ENCODE data around the gene TSPAN8. TPM values are rescaled to one million over a fixed set of nuclear protein-coding genes. Genes with fewer than 3 reads are reported as not detected.

Gene TSPAN8
- not detected for polyA plus RNA-seq

DNA sequence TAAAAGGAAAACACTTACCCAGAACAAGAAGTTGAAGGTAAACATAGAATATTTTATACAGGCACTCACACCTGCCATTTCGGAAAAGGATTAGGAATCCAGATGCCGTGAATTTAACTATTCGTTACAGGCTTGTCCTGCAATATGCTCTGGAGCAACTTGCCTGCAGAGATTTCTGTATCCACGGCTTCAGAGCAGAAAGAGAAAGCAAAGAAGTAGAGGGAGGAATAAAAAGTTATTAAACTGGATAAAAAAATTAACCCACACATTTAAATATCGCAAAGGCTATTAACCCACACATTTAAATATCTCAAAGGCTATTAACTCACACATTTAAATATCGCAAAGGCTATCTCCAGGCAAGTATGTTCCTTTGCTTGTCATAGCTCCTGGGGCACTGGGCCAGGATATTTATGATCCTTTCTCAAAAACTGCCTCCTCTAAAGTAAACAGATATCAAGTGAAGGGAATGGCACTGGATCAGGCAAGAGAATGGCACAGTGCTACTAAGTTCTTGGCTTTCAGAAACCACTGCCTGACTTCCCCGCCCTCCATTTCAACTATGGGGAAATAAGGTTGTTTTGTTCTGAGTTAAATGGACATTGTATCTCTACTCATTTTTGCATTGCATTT, at the start of gene TSPAN8:
Gene TSPAN8 (minus strand): TSS at position 399 of the 633 bp plus-strand sequence. CDS start 321 bp downstream, at position 78.
- Mint-ChIP-seq H3K27me3 (no peaks in the 10 kb centered on the region), H3K27ac (no peak within 1 kb of the TSS), H3K4me3 (no peak within 1 kb of the TSS), H3K4me1 (no peaks in the 10 kb centered on the region), H3K9me3 (peaks cover 0 to 5% (median 0%) of the 10 kb centered on the region in 3 donors), H3K36me3 (no peaks in the 10 kb centered on the region)

DNA sequence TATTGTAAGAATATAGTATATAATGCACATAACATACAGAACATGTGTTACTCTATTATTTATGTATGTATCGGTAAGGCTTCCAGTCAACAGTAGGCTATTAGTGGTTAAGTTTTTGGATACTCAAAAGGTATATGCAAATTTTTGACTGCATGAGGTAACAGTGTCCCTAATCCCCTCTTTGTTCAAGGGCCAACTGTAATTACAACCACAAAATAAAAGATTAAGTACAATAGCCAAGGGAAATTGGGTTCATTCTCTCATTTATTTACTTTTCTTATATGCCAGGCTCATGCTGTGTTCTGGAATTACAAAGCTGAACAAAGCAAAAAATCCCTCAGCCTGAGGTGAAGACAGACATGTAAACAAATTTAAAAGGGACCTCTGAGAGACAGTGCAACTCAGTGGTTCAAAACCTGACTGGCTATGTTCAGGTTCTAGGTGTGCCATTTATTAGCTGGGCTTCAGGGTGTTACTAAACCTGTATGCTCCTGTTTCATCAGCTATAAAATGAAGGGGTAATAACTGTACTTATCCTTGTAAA, 43.4 kb upstream of the TSPAN8 start:
- peaks cover 0 to 2% (median 0%) of the 10 kb centered on the region in 3 donors for H3K4me1 Mint-ChIP-seq
- no peaks in the 10 kb centered on the region for H3K27me3 Mint-ChIP-seq

DNA sequence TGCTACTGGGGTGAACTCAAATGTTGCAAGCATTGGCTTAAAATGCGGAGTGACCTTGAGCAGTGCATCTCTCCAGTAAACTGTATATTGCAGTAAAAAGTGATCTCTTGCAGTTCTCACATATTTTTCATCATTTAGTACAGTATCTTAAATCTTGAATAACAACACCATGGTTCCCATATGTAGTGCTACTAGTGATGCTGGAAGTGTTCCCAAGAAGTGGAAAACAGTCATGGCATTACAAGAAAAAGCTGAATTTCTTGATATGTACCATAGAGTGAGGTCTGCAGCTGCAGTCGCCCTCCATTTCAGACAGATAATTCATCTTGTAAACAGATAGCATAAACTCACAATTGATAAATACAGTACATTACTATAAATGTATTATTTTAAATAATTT, 42.9 kb upstream of the TSPAN8 start:
- Mint-ChIP-seq H3K36me3 (no peaks in the 10 kb centered on the region), H3K9me3 (peaks cover 0 to 9% (median 4%) of the 10 kb centered on the region in 3 donors), H3K4me1 (peaks cover 0 to 2% (median 0%) of the 10 kb centered on the region in 3 donors), H3K27ac (no peak overlapping the region), H3K27me3 (no peaks in the 10 kb centered on the region), H3K4me3 (no peak overlapping the region)

More for the DNA sequence above, 43.4 kb upstream of the TSPAN8 start:
- Mint-ChIP-seq H3K36me3 (no peaks in the 10 kb centered on the region), H3K9me3 (peaks cover 0 to 9% (median 4%) of the 10 kb centered on the region in 3 donors), H3K4me3 (no peak overlapping the region), H3K27ac (no peak overlapping the region)

DNA sequence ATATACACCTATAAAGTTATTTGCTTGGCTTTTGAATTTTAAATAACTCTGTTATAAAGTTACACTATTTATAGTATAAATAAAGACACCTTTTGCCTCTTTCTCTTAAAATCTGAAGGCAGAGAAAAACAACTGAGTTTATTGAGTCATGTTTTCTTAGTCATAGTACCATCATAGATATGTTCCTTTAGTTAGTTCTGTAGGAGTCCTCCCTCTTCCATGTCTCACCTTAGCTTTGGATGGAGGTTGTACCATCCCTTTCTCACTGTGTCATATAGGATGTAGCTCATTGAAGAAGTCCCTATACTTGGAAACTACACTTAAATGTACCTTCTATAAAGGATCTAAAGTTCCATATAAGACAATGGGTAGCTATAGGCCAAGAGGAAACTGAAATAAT, 39.7 kb upstream of the TSPAN8 start:
- peaks cover 0 to 2% (median 0%) of the 10 kb centered on the region in 3 donors for H3K4me1 Mint-ChIP-seq
- H3K9me3 Mint-ChIP-seq: peaks cover 0 to 3% (median 2%) of the 10 kb centered on the region in 3 donors
- no peaks in the 10 kb centered on the region for H3K36me3 Mint-ChIP-seq
- H3K27me3 Mint-ChIP-seq: no peaks in the 10 kb centered on the region
- no peak overlapping the region for H3K4me3 Mint-ChIP-seq
- no peak overlapping the region for H3K27ac Mint-ChIP-seq

DNA sequence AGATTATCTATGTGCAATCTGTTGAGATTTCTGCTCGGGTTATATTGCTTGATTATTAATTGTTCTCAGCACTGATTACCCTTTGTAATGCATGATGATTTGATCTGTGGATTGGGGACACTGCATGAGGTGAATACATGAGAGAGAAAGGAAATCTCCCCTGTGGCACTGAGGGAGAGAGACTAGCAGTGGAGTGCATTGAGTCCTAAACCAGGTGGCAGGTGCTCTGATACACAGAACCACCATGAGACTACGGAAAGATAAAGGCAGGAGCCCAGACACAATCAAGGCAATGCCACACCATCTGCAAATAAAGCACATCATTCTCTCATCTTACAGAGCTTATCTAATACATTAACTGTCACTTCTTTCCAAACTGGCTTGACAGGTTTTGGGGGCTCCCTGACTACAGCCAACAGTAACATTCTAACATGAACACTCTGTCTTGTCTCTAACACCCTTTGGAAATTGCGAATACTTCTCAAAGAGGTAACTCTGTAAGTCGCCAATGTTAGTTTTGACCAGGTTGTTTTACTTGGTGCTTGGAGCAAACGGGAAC, 37.6 kb upstream of the TSPAN8 start:
- Mint-ChIP-seq H3K4me1 (peaks cover 0 to 2% (median 0%) of the 10 kb centered on the region in 3 donors), H3K27me3 (no peaks in the 10 kb centered on the region), H3K4me3 (no peak overlapping the region), H3K36me3 (no peaks in the 10 kb centered on the region), H3K27ac (no peak overlapping the region), H3K9me3 (peaks cover 0 to 3% (median 2%) of the 10 kb centered on the region in 3 donors)

DNA sequence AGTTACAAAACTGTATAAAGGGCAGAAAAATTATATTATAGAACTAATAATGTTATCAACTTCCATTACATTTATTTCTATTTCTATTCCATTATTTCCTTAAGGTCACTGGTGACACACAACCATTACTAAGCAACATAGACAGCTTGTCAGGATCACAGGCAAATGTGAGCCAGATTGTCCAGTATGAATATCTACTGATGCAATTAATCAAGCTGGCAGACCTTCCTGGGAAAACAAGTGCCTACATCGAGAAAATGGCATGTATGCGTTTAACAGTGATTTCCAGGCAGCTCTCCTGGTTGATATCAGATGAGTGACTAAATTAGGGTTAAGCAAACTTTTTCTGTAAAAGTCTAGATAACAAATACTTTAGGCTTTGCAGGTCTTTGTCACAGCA, 36.9 kb upstream of the TSPAN8 start:
- Mint-ChIP-seq H3K4me3 (no peak overlapping the region), H3K27me3 (no peaks in the 10 kb centered on the region), H3K36me3 (no peaks in the 10 kb centered on the region), H3K9me3 (peaks cover 0 to 3% (median 2%) of the 10 kb centered on the region in 3 donors), H3K4me1 (peaks cover 0 to 2% (median 0%) of the 10 kb centered on the region in 3 donors), H3K27ac (no peak overlapping the region)

DNA sequence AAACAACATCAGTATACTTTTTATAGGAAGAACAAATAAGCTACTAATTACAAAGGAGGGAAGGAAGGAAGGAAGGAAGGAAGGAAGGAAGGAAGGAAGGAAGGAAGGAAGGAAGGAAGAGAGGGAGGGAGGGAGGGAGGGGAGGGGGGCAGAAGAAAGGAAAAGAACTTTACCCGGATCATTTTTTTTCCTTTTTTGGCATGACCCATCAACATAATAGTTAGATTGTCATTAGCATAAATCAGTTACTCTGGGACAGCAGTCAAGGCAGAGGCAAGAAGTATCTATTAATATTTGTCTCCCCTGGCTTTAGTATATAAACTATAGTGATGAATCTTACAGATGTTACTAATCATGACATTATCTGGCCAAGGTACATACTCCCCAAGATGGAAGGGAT, 35.2 kb upstream of the TSPAN8 start:
- Mint-ChIP-seq H3K9me3 (peaks cover under 1 to 3% (median 2%) of the 10 kb centered on the region in 3 donors), H3K36me3 (no peaks in the 10 kb centered on the region), H3K4me3 (no peak overlapping the region), H3K4me1 (no peaks in the 10 kb centered on the region), H3K27ac (no peak overlapping the region), H3K27me3 (no peaks in the 10 kb centered on the region)

DNA sequence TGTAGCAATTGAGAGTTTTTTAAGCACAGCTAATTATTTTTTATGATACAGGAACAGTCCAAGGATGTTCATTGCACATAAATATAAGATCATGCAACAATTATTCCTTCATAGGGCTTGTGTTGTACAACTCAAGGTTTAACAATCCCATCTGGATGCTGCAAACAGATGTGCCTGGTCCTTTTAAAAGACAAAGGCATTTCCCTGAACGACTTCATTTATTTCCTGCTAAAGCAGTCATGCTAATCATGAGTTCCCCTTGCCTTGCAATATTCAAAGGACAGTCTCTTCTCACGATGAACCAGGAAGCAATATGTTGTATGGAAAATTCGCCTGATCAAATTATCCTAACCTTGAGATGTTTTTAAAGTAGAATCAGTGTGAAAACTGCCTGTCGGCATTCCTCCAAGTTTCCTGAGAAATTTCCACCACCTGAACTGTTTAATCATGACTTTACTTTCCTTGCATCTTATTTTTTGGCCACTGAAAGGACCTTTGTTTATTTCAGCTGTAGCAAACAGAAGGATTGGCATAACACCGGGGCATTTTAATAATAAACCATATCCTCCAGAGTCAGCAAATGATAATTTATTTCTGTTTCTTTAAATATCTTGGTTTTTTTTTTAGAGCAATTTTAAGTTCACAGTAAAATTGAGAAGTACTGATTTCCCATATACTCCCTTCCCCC, 33.9 kb upstream of the TSPAN8 start:
- Mint-ChIP-seq H3K27me3 (no peaks in the 10 kb centered on the region), H3K36me3 (no peaks in the 10 kb centered on the region), H3K27ac (no peak overlapping the region), H3K4me1 (no peaks in the 10 kb centered on the region), H3K4me3 (no peak overlapping the region), H3K9me3 (peaks cover 2 to 4% (median 3%) of the 10 kb centered on the region in 3 donors)

DNA sequence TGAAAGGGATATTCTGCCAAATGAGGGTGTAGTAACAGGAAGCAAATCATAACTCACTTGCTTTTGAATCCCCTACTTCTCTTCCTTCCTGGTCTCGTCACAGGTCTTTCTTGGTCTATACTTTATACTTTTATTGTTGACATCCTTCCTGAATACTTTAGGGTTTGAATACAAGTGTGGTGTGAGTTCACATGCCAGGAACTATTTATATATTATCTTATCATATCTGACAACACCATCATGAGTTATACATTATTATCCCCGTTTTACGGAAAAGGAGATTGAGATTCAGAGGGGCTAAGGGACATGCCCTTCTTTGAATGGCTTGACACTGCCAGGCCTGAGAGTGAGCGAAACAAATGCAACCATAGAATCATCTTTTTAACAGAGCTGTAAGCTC, 33.0 kb upstream of the TSPAN8 start:
- H3K4me3 Mint-ChIP-seq: no peak overlapping the region
- no peak overlapping the region for H3K27ac Mint-ChIP-seq
- H3K36me3 Mint-ChIP-seq: no peaks in the 10 kb centered on the region
- H3K4me1 Mint-ChIP-seq: no peaks in the 10 kb centered on the region
- no peaks in the 10 kb centered on the region for H3K27me3 Mint-ChIP-seq
- peaks cover 2 to 4% (median 3%) of the 10 kb centered on the region in 3 donors for H3K9me3 Mint-ChIP-seq

DNA sequence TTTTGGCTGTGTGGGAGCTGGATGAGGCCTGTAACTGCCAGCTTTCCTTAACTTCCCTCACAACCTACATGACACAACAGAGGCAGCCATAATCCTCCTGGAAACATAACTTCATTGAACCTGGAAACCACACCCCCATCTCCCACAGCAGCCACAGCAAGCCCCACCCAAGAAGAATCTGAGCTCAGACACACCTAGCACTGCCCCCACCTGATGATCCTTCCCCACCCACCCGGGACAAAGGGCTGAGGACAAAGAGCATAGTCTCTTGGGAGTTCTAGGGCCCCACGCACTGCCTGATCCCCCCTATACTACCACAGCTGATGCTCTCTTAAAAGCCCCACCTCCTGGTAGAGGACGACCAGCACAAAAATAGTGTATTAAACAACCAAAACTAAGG, 29.6 kb upstream of the TSPAN8 start:
- Mint-ChIP-seq H3K4me3 (no peak overlapping the region), H3K27ac (no peak overlapping the region), H3K4me1 (peaks cover 0 to 3% (median 0%) of the 10 kb centered on the region in 3 donors), H3K27me3 (no peaks in the 10 kb centered on the region), H3K9me3 (peaks cover 1 to 4% (median 2%) of the 10 kb centered on the region in 3 donors), H3K36me3 (peaks cover 2% of the 10 kb centered on the region)

DNA sequence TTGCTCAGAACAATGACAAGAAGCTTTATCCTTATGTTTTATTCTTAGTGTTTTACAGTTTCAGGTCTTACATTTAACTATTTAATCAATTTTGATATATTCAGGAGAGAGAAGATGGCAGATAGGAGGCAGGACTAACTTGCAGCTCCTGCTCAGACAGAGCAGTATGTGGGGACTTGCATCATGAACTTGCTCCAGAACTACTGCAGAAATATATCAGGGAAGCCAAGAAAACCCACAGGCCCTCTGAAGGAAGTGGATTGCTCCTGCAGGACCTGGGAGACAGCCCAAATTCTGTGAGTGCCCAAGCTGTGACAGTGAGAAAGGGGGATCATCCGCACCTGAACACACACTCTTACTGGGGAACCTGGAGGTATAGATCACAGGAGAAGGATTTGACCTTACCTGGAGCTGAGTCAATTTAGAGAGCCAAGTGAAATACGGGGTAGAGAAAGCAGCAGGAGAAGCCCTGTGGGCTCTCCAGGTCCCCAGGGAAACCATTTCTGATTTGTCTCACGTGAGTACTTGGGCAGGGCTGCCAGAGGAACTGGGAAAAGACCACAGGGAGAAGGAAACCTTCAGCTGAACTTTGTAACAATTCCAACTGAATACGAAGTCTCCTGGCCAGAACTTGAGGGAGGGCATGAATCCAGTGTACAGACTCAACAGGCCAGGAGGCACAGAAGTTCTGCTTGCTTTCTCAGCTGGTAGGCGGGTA, 28.9 kb upstream of the TSPAN8 start:
- Mint-ChIP-seq H3K27ac (no peak overlapping the region), H3K4me3 (no peak overlapping the region), H3K9me3 (peaks cover 2 to 4% (median 2%) of the 10 kb centered on the region in 3 donors), H3K27me3 (no peaks in the 10 kb centered on the region), H3K4me1 (peaks cover 0 to 3% (median 0%) of the 10 kb centered on the region in 3 donors), H3K36me3 (peaks cover 2% of the 10 kb centered on the region)

DNA sequence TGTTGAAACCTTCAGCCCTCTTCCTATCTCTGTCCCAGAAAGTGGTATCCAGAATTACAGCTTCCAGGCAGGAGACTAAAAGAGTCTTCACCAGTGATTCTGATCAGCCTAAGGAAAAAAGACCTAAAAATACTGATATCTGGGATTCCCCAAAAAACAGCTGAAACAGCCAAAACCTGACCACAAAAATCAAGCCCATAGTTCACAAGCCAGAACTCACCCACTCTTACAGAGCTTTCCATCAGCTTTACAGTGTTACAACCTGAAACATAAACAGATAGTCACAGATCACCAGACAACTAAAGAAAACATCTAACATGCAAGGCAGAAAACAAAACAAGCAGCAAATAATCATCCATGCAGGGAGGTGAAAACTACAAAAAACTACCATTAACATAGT, 26.0 kb upstream of the TSPAN8 start:
- Mint-ChIP-seq H3K9me3 (peaks cover 2 to 4% (median 4%) of the 10 kb centered on the region in 3 donors), H3K27ac (no peak overlapping the region), H3K4me1 (peaks cover 0 to 3% (median 0%) of the 10 kb centered on the region in 3 donors), H3K27me3 (no peaks in the 10 kb centered on the region), H3K4me3 (no peak overlapping the region), H3K36me3 (peaks cover 2% of the 10 kb centered on the region)

DNA sequence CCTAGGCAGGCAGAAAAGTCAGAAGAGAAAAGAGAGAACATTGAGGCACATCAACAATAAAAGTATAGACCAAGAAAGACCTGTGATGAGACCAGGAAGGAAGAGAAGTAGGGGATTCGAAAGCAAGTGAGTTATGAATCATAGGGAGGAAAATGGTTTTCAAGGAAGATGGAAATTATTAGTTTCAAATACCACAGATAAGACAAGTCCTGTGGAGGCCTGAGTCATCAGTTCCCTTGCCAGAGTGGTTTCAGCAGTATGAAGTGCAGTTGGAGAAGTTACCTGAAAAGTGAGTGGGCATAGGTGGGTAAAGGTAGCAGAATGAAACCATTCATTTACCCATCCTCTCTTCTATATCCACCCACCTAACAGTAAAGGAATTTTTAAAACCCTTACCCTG, 25.2 kb upstream of the TSPAN8 start:
- H3K9me3 Mint-ChIP-seq: peaks cover 2 to 4% (median 3%) of the 10 kb centered on the region in 3 donors
- no peak overlapping the region for H3K27ac Mint-ChIP-seq
- peaks cover 0 to 3% (median 0%) of the 10 kb centered on the region in 3 donors for H3K4me1 Mint-ChIP-seq
- H3K27me3 Mint-ChIP-seq: no peaks in the 10 kb centered on the region
- peaks cover 2% of the 10 kb centered on the region for H3K36me3 Mint-ChIP-seq
- no peak overlapping the region for H3K4me3 Mint-ChIP-seq

DNA sequence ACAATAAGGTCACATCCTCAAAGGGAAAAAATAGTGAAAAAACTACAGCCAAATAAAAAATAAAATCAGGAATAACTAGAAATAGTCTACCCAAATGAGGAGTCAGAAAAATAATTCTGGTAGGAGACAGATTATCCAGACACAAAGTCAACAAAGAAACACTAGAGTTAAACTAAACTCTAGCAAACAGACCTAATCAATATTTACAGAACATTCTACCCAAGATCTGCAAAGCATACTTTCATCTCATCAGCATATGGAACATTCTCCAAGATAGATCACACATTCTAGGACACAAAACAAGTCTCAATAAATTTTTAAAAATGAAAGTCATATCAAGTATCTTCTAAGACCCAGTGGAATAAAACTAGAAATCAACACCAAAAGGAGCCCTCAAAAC, 20.4 kb upstream of the TSPAN8 start:
- no peaks in the 10 kb centered on the region for H3K36me3 Mint-ChIP-seq
- peaks cover 0 to 4% (median 3%) of the 10 kb centered on the region in 3 donors for H3K9me3 Mint-ChIP-seq
- H3K4me1 Mint-ChIP-seq: no peaks in the 10 kb centered on the region
- H3K4me3 Mint-ChIP-seq: no peak overlapping the region
- peaks cover 1% of the 10 kb centered on the region for H3K27me3 Mint-ChIP-seq
- H3K27ac Mint-ChIP-seq: no peak overlapping the region

DNA sequence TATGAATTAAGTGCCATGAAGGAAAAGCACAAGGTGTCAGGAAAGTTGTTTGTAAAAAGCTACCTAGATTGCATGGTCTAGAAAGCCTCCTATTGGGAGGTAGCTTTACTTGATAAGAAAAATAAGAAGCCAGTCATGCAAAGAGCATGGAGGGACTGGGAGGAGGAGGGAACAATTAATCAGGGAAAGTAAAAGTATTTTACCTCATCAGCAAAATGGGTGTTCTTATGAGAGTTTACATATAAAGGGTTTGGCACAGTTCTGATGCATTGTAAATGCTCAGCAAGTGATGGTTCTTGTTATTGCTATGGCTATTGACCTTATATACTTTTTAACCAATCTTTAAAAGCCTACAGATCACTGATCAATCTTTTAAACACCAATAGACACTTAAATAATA, 17.0 kb upstream of the TSPAN8 start:
- H3K36me3 Mint-ChIP-seq: no peaks in the 10 kb centered on the region
- no peaks in the 10 kb centered on the region for H3K4me1 Mint-ChIP-seq
- H3K4me3 Mint-ChIP-seq: no peak overlapping the region
- peaks cover 1% of the 10 kb centered on the region for H3K27me3 Mint-ChIP-seq
- peaks cover 0 to 6% (median 1%) of the 10 kb centered on the region in 3 donors for H3K9me3 Mint-ChIP-seq
- H3K27ac Mint-ChIP-seq: no peak overlapping the region

Data from IgD-negative memory B cell (primary cell).